GM18520 (cell line): Measurements from ENCODE around the gene HNF4A.
"Not testable (repeated sequence)": the region's sequence is repeated elsewhere in the genome, so short reads cannot be mapped to it uniquely, and the experiment has no call there.

ENCODE experiments used
- ATAC-seq: cut with Tn5 transposase; IDR thresholded peaks from one replicate; pipeline ENCODE4 v1.9.1; 2021; ENCODE audit not compliant: unreplicated experiment

The HNF4A gene

DNA sequence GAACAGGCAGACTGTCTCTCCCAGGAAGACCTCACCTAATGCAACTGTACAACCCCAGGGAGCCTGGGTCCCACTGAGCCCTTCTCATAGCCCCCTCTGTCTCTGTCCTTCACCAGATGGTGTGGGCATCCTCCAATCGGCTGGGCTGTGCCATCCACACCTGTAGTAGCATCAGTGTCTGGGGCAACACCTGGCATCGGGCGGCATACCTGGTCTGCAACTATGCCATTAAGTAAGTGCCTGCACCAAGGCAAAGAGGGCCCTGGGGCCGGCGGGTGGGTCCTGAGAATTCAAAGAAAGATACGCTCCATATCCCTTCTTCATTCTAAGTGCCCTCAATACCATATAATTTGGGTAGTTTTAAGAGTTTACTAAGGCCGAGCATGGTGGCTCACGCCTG is 10.4 kb upstream of the HNF4A start:
- ATAC-seq, result no peak

DNA sequence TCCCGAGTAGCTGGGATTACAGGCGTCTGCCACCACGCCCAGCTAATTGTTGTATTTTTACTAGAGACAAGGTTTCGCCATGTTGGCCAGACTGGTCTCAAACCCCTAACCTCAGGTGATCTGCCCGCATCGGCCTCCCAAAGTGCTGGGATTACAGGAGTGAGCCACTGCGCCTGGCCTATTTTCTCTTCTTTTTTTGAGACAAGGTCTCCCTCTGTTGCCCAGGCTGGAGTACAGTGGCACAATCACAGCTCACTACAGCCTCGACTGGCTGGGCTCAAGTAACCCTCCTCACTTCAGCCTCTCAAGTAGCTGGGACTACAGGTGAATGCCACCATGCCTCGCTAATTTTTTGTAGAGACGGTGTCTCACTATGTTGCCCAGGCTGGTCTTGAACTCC is 9.6 kb upstream of the HNF4A start:
- ATAC-seq, result not testable (repeated sequence)

DNA sequence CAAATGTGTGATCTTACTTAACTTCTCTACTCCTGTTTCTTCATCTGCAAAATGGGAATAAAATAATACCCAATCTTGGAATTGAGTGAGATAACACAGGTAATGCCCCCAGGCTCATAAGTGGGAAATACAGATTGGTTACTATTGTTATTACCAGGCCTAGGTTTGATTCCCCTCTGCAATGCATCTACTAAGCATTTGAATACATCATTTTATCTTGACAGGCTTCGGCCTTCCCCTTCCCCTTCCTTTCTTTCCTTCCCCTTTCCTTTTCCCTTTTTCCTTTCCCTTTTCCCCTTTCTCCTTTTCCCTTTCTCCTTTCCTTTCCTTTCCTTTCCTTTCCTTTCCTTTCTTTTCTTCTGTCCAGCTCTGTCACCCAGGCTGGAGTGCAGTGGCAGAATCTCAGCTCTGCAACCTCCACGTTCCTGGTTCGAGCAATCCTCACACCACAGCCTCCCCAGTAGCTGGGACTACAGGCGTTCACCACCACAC is 7.3 kb upstream of the HNF4A start:
- no peak for ATAC-seq

DNA sequence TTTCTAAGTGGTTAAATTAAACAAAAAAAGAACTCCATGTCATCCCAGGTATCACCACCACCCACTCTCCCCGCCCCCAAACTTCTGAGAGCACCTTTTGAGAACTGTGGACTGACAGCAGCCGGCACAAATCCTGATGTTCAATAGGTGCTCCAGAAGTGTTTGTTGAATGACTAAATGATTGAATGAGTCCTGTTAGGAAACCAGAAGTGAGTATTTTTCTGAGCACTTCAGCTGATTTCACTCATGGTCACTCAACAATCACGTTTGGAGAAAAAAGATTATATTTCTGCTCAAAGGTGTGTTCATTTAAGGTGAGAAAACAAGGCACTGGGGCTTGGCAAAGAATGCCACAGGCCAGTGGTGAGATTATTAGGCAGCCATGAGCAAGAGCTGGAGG is 6.2 kb upstream of the HNF4A start:
- ATAC-seq, result no peak

DNA sequence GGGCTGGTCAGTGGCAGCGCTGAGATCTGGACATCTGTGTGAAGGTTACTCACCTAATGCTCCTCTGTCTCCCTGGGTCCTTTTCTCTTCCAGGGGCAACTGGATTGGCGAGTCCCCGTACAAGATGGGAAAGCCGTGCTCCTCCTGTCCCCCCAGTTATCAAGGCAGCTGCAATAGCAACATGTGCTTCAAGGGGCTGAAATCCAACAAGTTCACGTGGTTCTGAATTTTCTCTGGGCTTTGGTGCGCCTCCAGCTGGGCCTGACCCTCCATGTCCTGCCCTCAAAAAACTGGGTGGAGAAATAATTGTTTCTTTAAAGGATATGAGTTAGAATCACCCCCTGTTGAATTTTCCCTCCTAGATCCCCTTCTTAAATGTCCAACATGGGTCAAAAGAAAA is 4.9 kb upstream of the HNF4A start:
- ATAC-seq, result no peak

DNA sequence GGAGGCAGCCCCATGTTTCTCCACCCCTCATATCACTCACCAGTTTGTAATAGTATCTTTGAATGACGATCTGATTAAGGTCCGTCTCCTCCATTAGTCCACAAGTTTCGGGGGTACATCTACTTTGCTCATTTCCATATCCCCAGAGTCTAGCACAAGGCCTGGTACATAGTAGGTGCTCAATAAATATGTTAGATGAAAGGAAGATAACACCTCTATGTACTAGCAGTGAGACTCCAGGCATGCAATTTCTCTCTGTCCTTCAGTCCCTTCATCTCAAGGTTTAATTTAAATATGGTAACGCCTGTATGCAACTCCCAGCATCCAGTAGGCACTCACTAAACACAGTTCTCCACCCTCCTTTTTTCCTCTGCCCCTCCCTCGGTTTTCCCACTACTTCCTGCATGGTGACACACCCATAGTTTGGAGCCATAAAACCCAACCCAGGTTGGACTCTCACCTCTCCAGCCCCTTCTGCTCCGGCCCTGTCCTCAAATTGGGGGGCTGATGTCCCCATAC is 461 bp upstream of the HNF4A start:
- no peak for ATAC-seq

DNA sequence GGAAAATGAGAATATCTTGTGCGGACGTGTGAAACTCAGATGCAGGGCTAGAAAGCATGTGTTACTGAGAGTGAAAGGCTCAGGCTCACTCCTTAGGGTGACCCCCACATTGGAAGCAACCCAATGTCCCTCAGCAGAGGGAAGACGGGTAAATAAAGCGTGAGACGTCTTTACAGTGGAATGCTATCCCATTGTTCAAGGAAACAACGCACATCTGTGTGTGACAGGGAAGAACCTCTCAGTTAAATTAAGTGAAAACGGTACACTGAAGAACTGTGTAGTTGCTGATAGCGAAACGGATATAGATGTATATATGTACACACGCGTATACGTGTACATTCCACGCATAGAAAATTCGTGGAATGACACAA is 839 bp downstream of the HNF4A start:
- no peak for ATAC-seq

DNA sequence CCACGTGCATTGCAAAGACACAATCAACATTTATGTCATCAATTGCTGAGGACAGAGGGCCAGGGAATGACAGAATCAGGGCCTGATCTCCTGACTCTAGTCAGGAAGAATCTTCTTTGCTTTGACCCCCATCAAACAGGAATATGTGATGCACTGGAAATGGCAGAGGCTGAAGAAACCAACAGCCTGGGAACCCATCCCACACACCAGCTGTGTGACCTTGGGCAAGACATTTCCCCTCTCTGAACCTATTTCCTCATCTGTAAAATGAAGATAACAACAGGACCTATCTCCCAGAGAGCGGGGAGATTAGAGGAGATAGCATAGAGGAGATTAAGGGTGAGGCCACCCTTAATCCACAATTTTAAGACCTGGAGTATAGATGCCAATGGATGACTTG is 1.5 kb downstream of the HNF4A start:
- no peak for ATAC-seq

DNA sequence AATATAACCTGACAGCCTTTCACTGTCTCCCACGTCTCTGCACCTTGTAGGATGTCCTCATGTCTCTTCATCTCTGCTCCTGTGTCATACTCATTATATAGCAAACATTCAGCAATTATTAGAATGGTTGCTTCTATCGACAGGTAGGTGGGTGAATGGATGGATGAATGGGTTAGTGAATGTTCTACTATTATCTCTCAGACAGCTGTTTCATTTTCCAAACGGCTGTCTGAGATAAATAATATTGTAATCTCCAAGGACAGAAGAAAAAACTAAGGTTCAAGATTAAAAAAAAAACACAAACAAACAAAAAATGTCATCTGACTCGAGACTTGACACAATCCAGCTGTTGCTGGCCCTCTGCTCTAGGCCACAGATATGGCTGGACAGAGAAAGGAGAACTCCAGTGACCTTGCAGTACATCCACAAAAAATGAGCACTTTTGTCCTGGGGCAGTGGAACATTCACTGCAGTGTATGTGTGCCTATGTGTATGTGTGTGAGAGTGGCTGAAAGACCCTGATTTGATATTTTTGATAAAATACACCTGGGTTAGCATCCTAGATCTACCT is 2.1 kb downstream of the HNF4A start:
- no peak for ATAC-seq

DNA sequence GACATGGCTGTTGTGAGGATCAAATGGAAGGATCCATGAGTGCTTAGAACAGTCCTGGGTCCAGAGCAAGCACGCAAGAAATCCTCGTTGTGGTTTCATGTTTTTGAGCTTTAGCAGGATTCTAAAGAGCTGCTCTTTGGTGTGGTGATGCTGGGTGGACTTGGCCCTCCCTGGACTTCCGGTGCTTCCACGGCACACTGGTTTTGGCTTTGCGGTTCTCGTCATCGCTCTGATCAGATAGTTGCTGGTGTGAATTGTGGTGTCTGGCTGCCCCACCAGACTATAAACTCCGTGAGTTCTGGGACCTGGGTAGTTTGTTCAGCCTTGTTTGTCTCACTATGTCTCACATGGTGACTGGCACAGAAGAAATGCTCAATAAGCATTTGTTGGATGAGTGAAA is 3.3 kb downstream of the HNF4A start:
- ATAC-seq, result no peak

DNA sequence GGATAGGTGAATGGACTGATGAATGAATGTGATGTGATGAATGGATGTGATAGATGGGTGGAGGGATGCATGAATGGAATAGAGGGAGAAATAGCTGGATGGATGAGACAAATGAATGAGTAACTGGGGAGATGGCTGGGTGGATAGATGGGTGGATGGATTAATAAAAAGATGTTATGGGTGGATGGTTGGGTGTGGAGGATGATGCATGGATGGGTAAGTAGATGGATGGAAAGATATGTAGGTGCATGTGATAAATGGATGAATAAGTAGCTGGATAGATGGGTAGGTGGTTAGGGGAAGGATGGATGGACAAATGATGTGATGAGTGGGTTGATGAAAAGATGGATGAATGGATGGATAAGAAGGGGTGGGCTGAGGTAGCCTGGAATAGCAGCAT is 4.7 kb downstream of the HNF4A start:
- no peak for ATAC-seq

DNA sequence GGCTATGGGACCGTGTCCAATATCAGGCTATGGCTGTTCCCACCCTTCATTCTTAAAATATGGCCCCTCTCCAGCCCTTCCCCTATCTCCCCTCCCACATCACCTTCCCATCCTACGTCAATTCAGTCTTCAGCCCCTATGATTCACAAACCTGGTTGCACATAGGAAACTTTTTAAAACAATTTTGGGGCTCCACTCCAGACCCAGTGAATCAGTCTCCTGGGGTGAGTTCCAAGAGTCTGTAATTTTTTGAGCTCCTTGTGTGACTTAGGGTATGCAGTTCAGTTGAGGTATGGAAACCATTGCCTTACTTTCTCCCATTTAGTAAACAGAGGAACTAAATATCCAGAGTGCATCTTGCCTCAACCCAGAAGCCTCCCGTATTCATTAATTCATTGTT is 5.5 kb downstream of the HNF4A start:
- ATAC-seq, result no peak

DNA sequence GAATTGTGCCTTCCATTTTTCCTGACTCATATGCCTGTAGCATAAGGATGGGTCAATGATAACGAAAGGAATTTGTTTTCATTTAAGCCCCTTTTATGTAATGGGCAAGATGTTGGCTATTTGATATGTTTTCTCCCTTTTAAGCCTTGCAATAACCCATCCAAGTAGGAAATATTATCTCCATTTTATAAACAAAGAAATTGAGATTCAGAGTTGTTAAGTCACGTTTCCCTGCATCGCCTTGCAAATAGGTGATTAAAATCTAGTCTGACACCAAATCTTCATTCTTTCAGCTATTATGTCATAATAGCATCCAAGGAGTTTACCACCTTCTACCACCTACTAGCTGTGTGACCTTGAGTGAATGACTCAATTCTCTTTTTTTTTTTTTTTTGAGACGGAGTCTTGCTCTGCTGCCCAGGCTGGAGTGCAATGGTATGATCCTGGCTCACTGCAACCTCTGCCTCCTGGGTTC is 7.0 kb downstream of the HNF4A start:
- no peak for ATAC-seq

DNA sequence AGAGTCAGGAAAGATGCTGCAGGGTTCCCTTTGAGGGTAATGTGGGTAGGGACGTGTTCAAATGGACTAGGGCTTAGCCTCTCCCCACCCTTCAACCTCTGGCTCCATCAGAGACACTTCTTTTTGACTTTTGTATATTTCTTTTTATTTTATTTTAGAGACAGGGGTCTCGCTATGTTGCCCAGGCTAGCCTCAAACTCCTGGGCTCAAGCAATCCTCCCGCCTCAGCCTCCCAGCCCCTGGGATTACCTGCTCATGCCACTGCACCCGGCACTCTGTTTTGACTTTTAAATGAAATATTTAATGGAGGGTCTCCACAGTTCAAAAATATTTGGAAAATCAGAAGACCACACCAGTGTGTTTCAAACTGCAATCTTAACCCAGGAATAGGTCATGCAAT is 8.6 kb downstream of the HNF4A start:
- ATAC-seq, result no peak

DNA sequence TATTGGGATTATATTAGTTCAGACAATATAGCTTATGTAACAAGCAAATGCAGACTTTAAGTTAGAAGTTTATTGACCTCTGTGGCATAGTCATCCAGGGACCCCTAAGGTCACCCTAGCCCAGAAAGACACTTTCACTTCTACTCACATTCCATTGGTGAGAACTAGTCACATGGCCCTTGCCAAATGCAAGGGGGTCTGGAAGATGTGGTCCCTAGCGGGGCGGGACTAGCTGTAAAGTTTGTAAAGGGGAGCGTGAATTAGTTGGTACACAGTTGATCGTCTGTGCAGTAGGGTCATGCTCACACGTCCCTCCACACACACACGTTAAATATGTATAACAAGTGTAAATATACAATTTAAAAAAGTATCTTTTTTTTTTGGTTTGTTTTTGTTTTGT is 9.3 kb downstream of the HNF4A start:
- ATAC-seq, result no peak

DNA sequence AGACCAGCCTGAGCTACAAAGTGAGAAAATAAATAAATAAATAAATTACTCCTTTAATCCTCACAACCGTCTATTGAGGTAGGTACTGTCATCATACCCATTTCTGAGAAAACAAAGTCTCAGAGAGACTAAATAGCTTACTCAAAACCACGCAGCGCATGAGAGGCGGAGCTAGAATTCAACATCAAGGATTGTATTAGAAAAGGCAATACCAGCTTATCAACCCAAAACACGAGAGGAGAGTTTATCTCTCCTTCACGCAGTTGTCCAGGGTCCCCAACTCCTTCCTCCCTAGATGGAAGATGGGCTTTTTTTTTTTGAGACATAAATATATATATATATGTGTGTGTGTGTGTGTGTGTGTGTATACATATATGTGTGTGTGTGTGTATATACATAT is 12.2 kb downstream of the HNF4A start:
- no peak for ATAC-seq

DNA sequence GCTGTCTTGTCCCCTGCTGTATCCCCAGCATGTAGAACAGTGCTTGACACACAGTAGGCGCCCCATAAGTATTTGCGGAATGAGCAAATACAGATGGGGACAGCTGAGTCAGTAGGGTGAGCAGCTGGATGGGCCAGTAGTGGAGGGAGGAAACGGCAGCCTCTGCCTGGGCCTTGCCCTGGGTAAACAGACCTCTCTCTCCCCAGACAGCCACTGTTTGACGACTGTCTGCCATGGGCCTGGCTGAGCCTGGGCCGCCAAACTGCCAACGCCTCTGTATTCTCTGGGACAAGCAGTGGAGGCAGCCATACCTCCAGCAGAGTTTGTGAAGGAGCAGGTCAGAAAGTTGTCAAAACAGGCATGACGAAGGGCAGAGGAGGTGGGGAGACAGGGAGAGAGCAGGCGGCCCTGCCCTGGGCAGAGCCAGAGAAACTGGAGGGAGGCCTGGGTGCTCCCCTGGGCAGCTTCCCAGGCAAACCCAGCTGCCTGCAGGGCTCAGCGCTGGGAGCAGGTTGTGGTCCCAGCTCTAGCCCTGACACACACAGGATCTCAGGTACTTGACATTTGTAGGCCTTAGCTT is 15.2 kb downstream of the HNF4A start:
- ATAC-seq, result no peak

DNA sequence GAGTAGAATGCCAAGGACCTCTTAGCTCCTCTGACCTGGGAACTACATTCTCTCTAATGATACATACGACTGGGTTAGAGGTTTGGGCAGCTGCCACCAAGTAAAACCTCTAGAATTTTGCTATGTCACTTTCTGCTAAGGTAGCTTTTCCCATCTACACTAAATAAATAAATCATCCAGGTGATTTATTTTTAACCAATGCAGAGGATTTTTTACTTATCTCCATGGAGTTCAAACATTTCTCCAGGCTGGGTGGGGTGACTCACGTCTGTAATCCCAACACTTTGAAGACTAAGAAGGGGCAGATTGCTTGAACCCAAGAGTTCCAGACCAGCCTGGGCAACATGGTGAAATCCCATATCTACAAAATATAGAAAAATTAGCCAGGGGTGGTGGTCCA is 27.1 kb downstream of the HNF4A start:
- no peak for ATAC-seq

DNA sequence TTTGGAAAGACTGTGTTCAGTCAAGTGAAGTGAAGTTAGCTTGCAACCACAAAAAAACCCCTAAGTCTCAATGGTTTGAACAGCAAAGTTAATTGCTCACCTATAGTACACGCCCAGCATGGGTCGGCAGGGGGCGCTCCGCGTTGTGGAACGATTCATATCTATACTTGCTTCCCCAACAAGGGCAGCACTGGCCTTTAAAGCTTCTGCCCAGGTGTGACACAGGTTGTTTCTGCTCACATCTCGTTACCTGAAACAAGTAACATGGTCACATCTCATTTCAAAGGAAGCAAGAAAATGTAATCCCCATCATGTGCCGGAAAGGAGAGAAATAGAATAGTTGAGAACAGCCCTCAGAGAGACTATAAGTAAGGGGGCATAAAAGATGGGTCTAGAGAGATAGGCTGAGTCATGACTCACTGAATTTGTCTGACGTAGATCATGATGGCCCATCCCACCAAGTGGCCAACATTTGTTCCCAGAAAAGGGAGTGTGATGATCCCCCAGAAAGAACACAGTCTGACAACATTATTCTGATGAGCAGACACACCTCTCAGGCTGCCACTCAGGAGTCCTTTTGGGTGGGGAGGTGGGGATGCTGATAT is 29.0 kb downstream of the HNF4A start:
- ATAC-seq, result no peak

DNA sequence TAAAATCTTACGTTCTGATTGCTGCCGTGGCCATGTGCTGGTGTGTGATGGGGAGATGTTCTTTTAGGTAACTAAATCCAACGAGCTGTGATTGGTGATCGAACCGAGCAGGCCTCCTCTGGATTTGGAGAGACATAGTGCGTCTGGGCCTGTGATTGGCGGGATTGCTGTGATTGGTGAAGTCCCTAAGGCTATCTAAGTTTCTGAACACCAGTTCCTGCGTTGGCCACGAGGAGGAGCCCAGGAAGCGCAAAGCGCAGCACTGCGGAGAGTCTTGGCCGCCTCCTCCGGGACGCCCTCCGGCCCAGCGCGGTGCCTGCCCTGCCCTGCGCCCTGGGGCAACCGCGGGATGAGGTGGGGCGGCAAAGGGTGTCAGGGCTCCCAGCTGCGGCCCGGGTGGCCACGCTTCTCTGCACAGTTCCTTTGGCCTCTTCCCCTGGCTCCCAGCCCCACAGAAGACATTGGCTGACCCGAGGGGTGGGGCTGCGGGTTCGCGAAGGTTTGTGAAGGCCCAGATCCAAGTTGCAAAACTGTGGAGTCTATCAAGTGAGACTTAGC is 33.0 kb downstream of the HNF4A start:
- no peak for ATAC-seq

DNA sequence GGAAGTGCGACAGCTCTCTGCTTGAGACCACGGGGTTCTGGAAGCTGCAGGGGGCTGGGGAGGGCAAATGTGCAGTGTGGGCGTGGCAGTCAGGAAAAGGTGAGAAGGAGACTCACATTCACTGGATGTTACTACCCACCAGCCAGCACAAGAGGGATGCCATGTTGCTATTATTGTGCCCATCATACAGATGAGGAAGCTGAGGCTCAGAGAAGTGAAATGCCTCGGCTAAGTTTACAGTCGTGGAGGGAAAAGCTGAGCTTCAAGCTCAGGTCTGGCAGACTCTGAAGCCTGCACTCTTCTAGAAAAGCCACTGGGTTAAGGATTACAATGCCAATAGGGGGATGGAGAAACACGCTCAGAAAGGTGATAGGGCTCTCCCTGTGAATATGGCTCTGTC is 34.4 kb downstream of the HNF4A start:
- ATAC-seq, result no peak

DNA sequence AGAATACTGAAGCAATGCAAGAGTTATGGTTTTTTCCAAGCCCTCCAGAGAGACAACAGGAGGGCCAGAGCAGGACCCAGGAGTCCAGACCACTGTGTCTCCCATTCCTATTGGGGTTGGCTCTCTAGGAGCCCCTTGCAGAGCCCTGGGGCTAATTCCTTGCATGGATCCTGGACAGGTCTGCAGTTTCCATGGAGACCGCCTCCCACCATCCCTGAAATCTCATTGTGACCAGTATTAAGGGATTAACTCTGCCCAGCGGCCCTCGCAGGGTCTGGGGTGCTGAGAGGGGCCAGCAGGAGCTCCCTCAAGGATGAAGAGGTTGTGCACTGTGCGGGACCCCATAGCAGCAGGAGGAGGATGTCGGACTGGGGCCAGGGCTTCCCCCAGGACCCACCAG is 34.8 kb downstream of the HNF4A start:
- ATAC-seq, result no peak
